ENCODE results near the gene ATP8B1.
"Not testable (repeated sequence)": the region's sequence is repeated elsewhere in the genome, so short reads cannot be mapped to it uniquely, and the experiment has no call there.

ATP8B1 gene

GRCh38 chr18:57660961-57661360, 142.2 kb downstream of the ATP8B1 start:
- peak; percentile 75 for DNase-seq (ENCODE audit: low spot score)

GRCh38 chr18:57659460-57660102, 143.5 kb downstream of the ATP8B1 start:
- DNase-seq (ENCODE audit: low spot score) = no peak

- DNase-seq (ENCODE audit: low spot score) = no peak
These were observed 145.6 kb downstream of the ATP8B1 start for GRCh38 chr18:57657542-57657941.

- DNase-seq (ENCODE audit: low spot score) = no peak
These were observed 147.4 kb downstream of the ATP8B1 start for GRCh38 chr18:57655740-57656139.

GRCh38 chr18:57651914-57652313, 151.2 kb downstream of the ATP8B1 start:
- DNase-seq (ENCODE audit: low spot score) = no peak

- DNase-seq (ENCODE audit: low spot score) = peak; percentile 70
These were observed 153.3 kb downstream of the ATP8B1 start for GRCh38 chr18:57649556-57650500.

GRCh38 chr18:57648414-57648813, 154.7 kb downstream of the ATP8B1 start:
- no peak for DNase-seq (ENCODE audit: low spot score)

- no peak for DNase-seq (ENCODE audit: low spot score)
These were observed 158.6 kb downstream of the ATP8B1 start for GRCh38 chr18:57644540-57644939.

- not testable (repeated sequence) for DNase-seq (ENCODE audit: low spot score)
These were observed 159.4 kb downstream of the ATP8B1 start for GRCh38 chr18:57643726-57644125.

GRCh38 chr18:57642462-57642861, 160.7 kb downstream of the ATP8B1 start:
- not testable (repeated sequence) for DNase-seq (ENCODE audit: low spot score)

GRCh38 chr18:57640749-57641148, 162.4 kb downstream of the ATP8B1 start:
- no peak for DNase-seq (ENCODE audit: low spot score)

GRCh38 chr18:57640236-57640635, 162.9 kb downstream of the ATP8B1 start:
- DNase-seq (ENCODE audit: low spot score) = no peak

GRCh38 chr18:57635003-57635822, 167.9 kb downstream of the ATP8B1 start:
- DNase-seq (ENCODE audit: low spot score) = no peak

GRCh38 chr18:57631697-57632096, 171.4 kb downstream of the ATP8B1 start:
- no peak for DNase-seq (ENCODE audit: low spot score)

GRCh38 chr18:57630754-57631595, 172.1 kb downstream of the ATP8B1 start:
- no peak for DNase-seq (ENCODE audit: low spot score)

- DNase-seq (ENCODE audit: low spot score) = peak; percentile 95
These were observed 172.9 kb downstream of the ATP8B1 start for GRCh38 chr18:57630002-57630753.

- no peak for DNase-seq (ENCODE audit: low spot score)
These were observed 173.7 kb downstream of the ATP8B1 start for GRCh38 chr18:57629422-57629821.

- peak; percentile 56 for DNase-seq (ENCODE audit: low spot score)
These were observed 175.6 kb downstream of the ATP8B1 start for GRCh38 chr18:57627488-57627887.

- peak; percentile 63 for DNase-seq (ENCODE audit: low spot score)
These were observed 178.1 kb downstream of the ATP8B1 start for GRCh38 chr18:57624988-57625387.

- peak; percentile 53 for DNase-seq (ENCODE audit: low spot score)
These were observed 181.9 kb downstream of the ATP8B1 start for GRCh38 chr18:57621246-57621604.

- DNase-seq (ENCODE audit: low spot score) = no peak
These were observed 183.2 kb downstream of the ATP8B1 start for GRCh38 chr18:57619876-57620275.

Data from AG08396 (cell line).